CMK (cell line): ENCODE measurements around the gene ITGB1.
"Not testable (repeated sequence)": the region's sequence is repeated elsewhere in the genome, so short reads cannot be mapped to it uniquely, and the experiment has no call there.

Experiments used
- DNase-seq: peaks from one replicate; pipeline ENCODE4 v3.0.0-alpha.2; 2010; ENCODE audit warnings: low read depth

ITGB1 gene

GRCh38 chr10:32937911-32938424 lies 20.1 kb downstream of the ITGB1 start:
- DNase-seq = no peak

- DNase-seq = no peak
These were observed 25.8 kb downstream of the ITGB1 start for GRCh38 chr10:32932225-32932729.

- no peak for DNase-seq
These were observed 26.4 kb downstream of the ITGB1 start for GRCh38 chr10:32931593-32931992.

- no peak for DNase-seq
These were observed 28.0 kb downstream of the ITGB1 start for GRCh38 chr10:32930036-32930435.

- no peak for DNase-seq
These were observed 28.4 kb downstream of the ITGB1 start for GRCh38 chr10:32929634-32930033.

- DNase-seq = no peak
These were observed 30.3 kb downstream of the ITGB1 start for GRCh38 chr10:32927750-32928149.

GRCh38 chr10:32923849-32924248 lies 34.2 kb downstream of the ITGB1 start:
- no peak for DNase-seq

GRCh38 chr10:32923134-32923533 lies 34.9 kb downstream of the ITGB1 start:
- DNase-seq = no peak

GRCh38 chr10:32922170-32922569 lies 35.9 kb downstream of the ITGB1 start:
- no peak for DNase-seq

- DNase-seq = not testable (repeated sequence)
These were observed 40.2 kb downstream of the ITGB1 start for GRCh38 chr10:32917817-32918216.

GRCh38 chr10:32911285-32912016 lies 46.6 kb downstream of the ITGB1 start:
- no peak for DNase-seq

GRCh38 chr10:32909970-32910369 lies 48.1 kb downstream of the ITGB1 start:
- not testable (repeated sequence) for DNase-seq

- DNase-seq = no peak
These were observed 48.6 kb downstream of the ITGB1 start for GRCh38 chr10:32909456-32909855.

GRCh38 chr10:32906595-32906994 lies 51.4 kb downstream of the ITGB1 start:
- DNase-seq = no peak

- DNase-seq = no peak
These were observed 52.6 kb downstream of the ITGB1 start for GRCh38 chr10:32905466-32905865.

- DNase-seq = no peak
These were observed 56.2 kb downstream of the ITGB1 start for GRCh38 chr10:32901815-32902214.

GRCh38 chr10:32895200-32895968 lies 62.6 kb downstream of the ITGB1 start:
- DNase-seq = not testable (repeated sequence)

- no peak for DNase-seq
These were observed 63.9 kb downstream of the ITGB1 start for GRCh38 chr10:32893916-32894664.

- DNase-seq = no peak
These were observed 64.6 kb downstream of the ITGB1 start for GRCh38 chr10:32893434-32893833.

- DNase-seq = no peak
These were observed 66.8 kb downstream of the ITGB1 start for GRCh38 chr10:32891261-32891660.

- DNase-seq = no peak
These were observed 67.6 kb downstream of the ITGB1 start for GRCh38 chr10:32890444-32890843.

- DNase-seq = no peak
These were observed 68.3 kb downstream of the ITGB1 start for GRCh38 chr10:32889631-32890212.
